Measurements from ENCODE around the gene MRPS10. TPM values are rescaled to one million over a fixed set of nuclear protein-coding genes. Genes with fewer than 3 reads are reported as not detected.

Gene MRPS10
- total RNA-seq, 4 donors from 2014 or later: 20.9 to 27.1 (median 25.8) TPM

DNA sequence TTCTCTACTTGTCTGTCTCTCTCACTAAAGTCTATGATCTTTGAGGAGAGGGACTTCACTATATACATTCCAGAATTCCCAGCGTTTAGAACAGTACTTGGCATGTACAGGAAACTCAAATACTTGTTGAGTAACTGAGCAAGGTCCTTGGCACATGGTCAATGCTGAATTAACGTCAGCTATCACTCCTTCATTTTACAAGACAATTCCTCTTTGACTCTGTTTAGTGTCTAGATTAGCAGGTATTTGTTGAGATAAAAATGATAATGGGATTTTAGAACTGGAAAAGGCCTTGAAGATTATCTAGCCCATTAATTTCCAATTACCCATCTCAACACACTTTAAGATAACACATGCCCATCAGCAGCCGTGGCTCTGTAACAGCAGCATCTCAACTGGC lies 16.3 kb downstream of the MRPS10 start:
- intact Hi-C loops (cut with DNase I; ENCODE audit: low total_unique reads): no loop called here
- 53 to 58% methylated on average over 3 of the region's 3 CpGs for WGBS, 2 donors
- no peak overlapping the region for H3K4me3 ChIP-seq (ENCODE audit: low read depth, poor library complexity, severe bottlenecking)
- DNase-seq (ENCODE audit: low spot score in 2 of 2): no peak
- no peak for TF ChIP-seq CTCF (IDR thresholded peaks at IDR 0.05)

DNA sequence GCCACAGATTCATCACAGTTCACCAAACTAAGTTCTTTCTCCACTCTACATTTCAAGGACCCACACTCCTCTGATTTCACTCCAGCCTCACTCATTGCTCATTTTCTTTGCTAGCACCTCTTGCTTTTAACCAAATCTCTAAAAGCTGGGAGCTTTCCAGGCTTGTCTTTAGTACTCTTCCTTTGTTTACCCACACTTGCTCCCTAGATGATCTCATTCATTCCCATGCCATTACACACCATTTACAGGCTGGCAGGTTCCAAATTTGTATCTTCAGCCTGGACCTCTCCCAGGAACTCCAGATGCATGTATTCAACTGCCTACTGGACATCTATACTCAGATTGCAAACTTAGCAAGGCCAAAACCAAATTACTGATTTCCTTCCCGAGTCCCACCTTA lies 17.6 kb downstream of the MRPS10 start:
- no peak for TF ChIP-seq POLR2A (IDR thresholded peaks at IDR 0.05)
- TF ChIP-seq CTCF (IDR thresholded peaks at IDR 0.05): no peak
- intact Hi-C loops (cut with DNase I; ENCODE audit: low total_unique reads): no loop called here
- 71 to 85% methylated on average over 1 of the region's 1 CpG for WGBS, 2 donors

GRCh38 chr6:42199106-42199981 lies 18.3 kb downstream of the MRPS10 start:
- no peak for DNase-seq (ENCODE audit: low spot score in 2 of 2)
- no peak for TF ChIP-seq CTCF (IDR thresholded peaks at IDR 0.05)
- TF ChIP-seq POLR2A (IDR thresholded peaks at IDR 0.05): no peak
- intact Hi-C loops (cut with DNase I; ENCODE audit: low total_unique reads): no loop called here
- whole genome bisulfite sequencing, 2 donors: 88 to 98% methylated on average over 5 of the region's 5 CpGs
- no peak overlapping the region for H3K4me3 ChIP-seq (ENCODE audit: low read depth, poor library complexity, severe bottlenecking)

More for the DNA sequence above, 17.6 kb downstream of the MRPS10 start:
- H3K4me3 ChIP-seq (ENCODE audit: low read depth, poor library complexity, severe bottlenecking): no peak overlapping the region
- DNase-seq (ENCODE audit: low spot score in 2 of 2): no peak

GRCh38 chr6:42197555-42198362 lies 19.9 kb downstream of the MRPS10 start:
- no peak for DNase-seq (ENCODE audit: low spot score in 2 of 2)
- no peak overlapping the region for H3K4me3 ChIP-seq (ENCODE audit: low read depth, poor library complexity, severe bottlenecking)
- 69 to 73% methylated on average over 13 of the region's 13 CpGs for WGBS, 2 donors
- TF ChIP-seq POLR2A (IDR thresholded peaks at IDR 0.05) (no peak), CTCF (IDR thresholded peaks at IDR 0.05) (no peak)
- intact Hi-C loops (cut with DNase I; ENCODE audit: low total_unique reads): no loop called here

- peak in 1 of 2 donors; percentile 13 for DNase-seq (ENCODE audit: low spot score in 2 of 2)
- WGBS, 2 donors: 87 to 89% methylated on average over 4 of the region's 4 CpGs
- H3K4me3 ChIP-seq (ENCODE audit: low read depth, poor library complexity, severe bottlenecking): no peak overlapping the region
- TF ChIP-seq POLR2A (IDR thresholded peaks at IDR 0.05) (no peak), CTCF (IDR thresholded peaks at IDR 0.05) (no peak)
- intact Hi-C loops (cut with DNase I; ENCODE audit: low total_unique reads): no loop called here
These were observed 22.2 kb downstream of the MRPS10 start for GRCh38 chr6:42195415-42195814.

Data from lower leg skin (tissue), 4 donors.